ENCODE results near the gene TRERF1.

TRERF1 gene

DNA sequence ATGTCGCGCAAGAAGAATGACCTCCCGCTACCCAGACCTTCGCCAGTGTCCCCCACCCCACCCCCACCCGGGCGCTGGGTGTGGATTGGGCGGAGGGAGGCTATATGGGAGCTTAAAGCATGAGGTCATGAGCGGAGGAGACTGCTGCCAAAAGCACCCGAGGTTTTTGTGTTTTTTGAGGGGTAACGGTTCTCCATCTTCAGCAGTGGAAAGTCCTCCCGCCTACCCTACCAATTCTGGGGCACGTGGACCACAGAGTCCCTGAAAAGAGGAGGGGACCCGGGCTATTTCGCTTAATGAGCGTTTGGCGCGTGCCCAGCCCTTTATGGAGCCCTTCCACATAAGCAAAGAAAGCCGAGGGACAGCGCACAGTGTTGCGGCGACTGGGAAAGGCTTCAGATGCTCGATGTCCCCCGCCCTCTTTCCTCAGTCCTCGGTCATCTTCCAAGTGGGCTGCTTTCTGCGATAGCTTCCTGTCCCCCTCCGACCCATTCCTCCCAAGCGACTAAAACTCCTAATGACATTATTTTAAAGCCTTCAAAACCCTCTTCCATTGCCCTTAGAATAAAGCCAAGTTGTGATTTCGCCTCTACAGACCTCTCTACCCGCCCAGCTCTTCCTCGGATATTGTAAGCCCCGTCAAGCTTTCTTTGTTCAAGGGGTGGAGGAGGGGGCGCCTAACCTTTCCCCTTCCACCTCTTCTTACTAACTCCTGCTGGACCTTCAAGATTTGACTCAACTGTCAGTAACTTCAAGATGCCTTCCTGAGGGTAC lies 2.1 kb upstream of the TRERF1 start (continued):
- TF ChIP-seq ZNF404 (tag by site-specific recombination; IDR thresholded peaks at IDR 0.05): no peak
- no peak for TF ChIP-seq SP7 (tag by site-specific recombination; IDR thresholded peaks at IDR 0.05)
- no peak for TF ChIP-seq SETDB1 (IDR thresholded peaks at IDR 0.05; ENCODE audit: insufficient read length, low read length)
- TF ChIP-seq ZNF302 (tag by site-specific recombination; IDR thresholded peaks at IDR 0.05; ENCODE audit: low read depth): no peak
- no peak for TF ChIP-seq ZNF211 (tag by site-specific recombination; IDR thresholded peaks at IDR 0.05; ENCODE audit: low read depth)
- no peak for TF ChIP-seq ZNF2 (tag by site-specific recombination; IDR thresholded peaks at IDR 0.05)
- TF ChIP-seq, protein P1, sequence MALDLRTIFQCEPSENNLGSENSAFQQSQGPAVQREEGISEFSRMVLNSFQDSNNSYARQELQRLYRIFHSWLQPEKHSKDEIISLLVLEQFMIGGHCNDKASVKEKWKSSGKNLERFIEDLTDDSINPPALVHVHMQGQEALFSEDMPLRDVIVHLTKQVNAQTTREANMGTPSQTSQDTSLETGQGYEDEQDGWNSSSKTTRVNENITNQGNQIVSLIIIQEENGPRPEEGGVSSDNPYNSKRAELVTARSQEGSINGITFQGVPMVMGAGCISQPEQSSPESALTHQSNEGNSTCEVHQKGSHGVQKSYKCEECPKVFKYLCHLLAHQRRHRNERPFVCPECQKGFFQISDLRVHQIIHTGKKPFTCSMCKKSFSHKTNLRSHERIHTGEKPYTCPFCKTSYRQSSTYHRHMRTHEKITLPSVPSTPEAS (tag by site-specific recombination; IDR thresholded peaks at IDR 0.05): no peak
- TF ChIP-seq ZNF707 (tag by site-specific recombination; IDR thresholded peaks at IDR 0.05): no peak
- peak; percentile 22 for TF ChIP-seq ZSCAN30 (tag by site-specific recombination; IDR thresholded peaks at IDR 0.05)
- no peak for TF ChIP-seq KLF9 (tag by site-specific recombination; IDR thresholded peaks at IDR 0.05; ENCODE audit: low read depth)
- 0 out of 2 replicates have a peak, but pooled peaks have one; percentile 33 for TF ChIP-seq ZNF341 (tag by site-specific recombination; IDR thresholded peaks at IDR 0.05; ENCODE audit: low read depth)
- peak; percentile 55 for TF ChIP-seq ZBTB8A (tag by site-specific recombination; IDR thresholded peaks at IDR 0.05)
- TF ChIP-seq, protein P2, sequence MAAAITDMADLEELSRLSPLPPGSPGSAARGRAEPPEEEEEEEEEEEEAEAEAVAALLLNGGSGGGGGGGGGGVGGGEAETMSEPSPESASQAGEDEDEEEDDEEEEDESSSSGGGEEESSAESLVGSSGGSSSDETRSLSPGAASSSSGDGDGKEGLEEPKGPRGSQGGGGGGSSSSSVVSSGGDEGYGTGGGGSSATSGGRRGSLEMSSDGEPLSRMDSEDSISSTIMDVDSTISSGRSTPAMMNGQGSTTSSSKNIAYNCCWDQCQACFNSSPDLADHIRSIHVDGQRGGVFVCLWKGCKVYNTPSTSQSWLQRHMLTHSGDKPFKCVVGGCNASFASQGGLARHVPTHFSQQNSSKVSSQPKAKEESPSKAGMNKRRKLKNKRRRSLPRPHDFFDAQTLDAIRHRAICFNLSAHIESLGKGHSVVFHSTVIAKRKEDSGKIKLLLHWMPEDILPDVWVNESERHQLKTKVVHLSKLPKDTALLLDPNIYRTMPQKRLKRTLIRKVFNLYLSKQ (tag by site-specific recombination; IDR thresholded peaks at IDR 0.05; ENCODE audit: borderline replicate concordance): no peak
- TF ChIP-seq ZBTB48 (tag by site-specific recombination; IDR thresholded peaks at IDR 0.05): peak; percentile 58; the same call in 1 of the 2 replicates
- TF ChIP-seq, protein P3, sequence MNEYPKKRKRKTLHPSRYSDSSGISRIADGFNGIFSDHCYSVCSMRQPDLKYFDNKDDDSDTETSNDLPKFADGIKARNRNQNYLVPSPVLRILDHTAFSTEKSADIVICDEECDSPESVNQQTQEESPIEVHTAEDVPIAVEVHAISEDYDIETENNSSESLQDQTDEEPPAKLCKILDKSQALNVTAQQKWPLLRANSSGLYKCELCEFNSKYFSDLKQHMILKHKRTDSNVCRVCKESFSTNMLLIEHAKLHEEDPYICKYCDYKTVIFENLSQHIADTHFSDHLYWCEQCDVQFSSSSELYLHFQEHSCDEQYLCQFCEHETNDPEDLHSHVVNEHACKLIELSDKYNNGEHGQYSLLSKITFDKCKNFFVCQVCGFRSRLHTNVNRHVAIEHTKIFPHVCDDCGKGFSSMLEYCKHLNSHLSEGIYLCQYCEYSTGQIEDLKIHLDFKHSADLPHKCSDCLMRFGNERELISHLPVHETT (tag by site-specific recombination; IDR thresholded peaks at IDR 0.05): 0 out of 2 replicates have a peak, but pooled peaks have one; percentile 12
- TF ChIP-seq ZXDB (tag by site-specific recombination; IDR thresholded peaks at IDR 0.05): no peak
- TF ChIP-seq, protein P4, sequence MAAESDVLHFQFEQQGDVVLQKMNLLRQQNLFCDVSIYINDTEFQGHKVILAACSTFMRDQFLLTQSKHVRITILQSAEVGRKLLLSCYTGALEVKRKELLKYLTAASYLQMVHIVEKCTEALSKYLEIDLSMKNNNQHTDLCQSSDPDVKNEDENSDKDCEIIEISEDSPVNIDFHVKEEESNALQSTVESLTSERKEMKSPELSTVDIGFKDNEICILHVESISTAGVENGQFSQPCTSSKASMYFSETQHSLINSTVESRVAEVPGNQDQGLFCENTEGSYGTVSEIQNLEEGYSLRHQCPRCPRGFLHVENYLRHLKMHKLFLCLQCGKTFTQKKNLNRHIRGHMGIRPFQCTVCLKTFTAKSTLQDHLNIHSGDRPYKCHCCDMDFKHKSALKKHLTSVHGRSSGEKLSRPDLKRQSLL (tag by site-specific recombination; IDR thresholded peaks at IDR 0.05): no peak
- no peak for TF ChIP-seq ZNF169 (tag by site-specific recombination; IDR thresholded peaks at IDR 0.05)
- no peak for TF ChIP-seq ZNF558 (tag by site-specific recombination; IDR thresholded peaks at IDR 0.05)
- no peak for TF ChIP-seq EGR2 (tag by site-specific recombination; IDR thresholded peaks at IDR 0.05; ENCODE audit: low read depth)
- TF ChIP-seq, protein P5, sequence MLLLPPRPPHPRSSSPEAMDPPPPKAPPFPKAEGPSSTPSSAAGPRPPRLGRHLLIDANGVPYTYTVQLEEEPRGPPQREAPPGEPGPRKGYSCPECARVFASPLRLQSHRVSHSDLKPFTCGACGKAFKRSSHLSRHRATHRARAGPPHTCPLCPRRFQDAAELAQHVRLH (tag by site-specific recombination; IDR thresholded peaks at IDR 0.05): no peak
- peak; percentile 99 for TF ChIP-seq ZBTB17 (tag by site-specific recombination; IDR thresholded peaks at IDR 0.05)
- TF ChIP-seq ZNF529 (tag by site-specific recombination; IDR thresholded peaks at IDR 0.05; ENCODE audit: insufficient replicate concordance): no peak
- TF ChIP-seq KLF7 (tag by site-specific recombination; IDR thresholded peaks at IDR 0.05; ENCODE audit: borderline replicate concordance): peak; percentile 67; the same call in 1 of the 2 replicates
- 0 out of 2 replicates have a peak, but pooled peaks have one; percentile 9 for TF ChIP-seq ZNF701 (tag by site-specific recombination; IDR thresholded peaks at IDR 0.05)
- 0 out of 2 replicates have a peak, but pooled peaks have one; percentile 21 for TF ChIP-seq BCL11A (tag by site-specific recombination; IDR thresholded peaks at IDR 0.05; ENCODE audit: low read depth)
- peak; percentile 81 for TF ChIP-seq KLF1 (tag by site-specific recombination; IDR thresholded peaks at IDR 0.05)
- peak; percentile 72; the same call in 1 of the 2 replicates for TF ChIP-seq ZBTB21 (tag by site-specific recombination; IDR thresholded peaks at IDR 0.05)
- TF ChIP-seq ZNF155 (tag by site-specific recombination; IDR thresholded peaks at IDR 0.05): no peak
